DMS153 treated with DMSO at 0.1 percent for 48 hours (cell line): ENCODE measurements around the gene PCK2.

Experiments used
- DNase-seq: peaks from one replicate; lab custom pipeline; 2025; ENCODE audit not compliant: unreplicated experiment; lab: John Stamatoyannopoulos, UW

PCK2 gene

DNA sequence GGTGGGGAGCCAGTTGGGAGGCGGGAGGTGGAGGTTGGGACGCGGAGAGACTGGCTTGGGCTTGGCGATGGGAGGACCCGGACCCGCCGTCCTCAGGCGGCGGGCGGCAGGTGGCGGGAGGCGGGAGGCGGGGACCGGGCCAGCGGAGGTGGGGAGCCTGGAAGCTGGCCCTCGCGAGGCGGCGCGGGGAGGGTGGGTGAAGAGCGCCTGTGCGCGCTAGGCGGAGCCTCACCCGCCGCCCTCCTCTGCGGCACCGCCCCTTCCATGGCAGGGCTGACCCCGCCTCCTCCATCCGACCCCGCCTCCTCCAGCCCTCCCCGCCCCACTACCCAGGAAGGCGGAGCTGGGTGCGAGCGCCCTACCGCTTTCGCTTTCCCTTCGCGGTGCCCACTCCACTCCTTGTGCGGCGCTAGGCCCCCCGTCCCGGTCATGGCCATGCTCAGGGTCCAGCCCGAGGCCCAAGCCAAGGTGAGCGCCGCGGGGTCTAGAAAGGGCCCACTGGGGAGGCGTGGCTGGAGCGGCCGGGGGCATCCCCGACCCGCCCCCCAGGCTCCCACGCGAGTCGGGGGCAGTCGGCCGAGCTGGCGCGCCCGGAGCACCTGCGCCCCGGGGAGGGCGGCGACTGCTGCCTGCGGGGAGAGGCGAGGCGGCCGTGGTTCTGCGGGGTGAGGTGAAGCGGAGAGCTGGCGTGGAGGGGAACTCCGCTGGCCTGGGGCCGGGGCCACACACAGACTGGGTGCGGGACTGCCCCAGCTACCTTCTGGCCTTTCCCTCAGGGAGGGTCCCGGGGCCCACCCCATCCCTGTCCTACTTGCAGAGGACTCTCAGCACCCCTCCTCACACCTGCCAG lies 41.9 kb downstream of the PCK2 start, which contains the start of gene PSME1:
TSS of gene PSME1 (plus strand) at position 361 of the 850 bp plus-strand sequence. CDS start at position 430, 69 bp downstream.
- DNase-seq, result peak; percentile 92

GRCh38 chr14:24136684-24137528 lies 42.8 kb downstream of the PCK2 start:
- DNase-seq, result no peak

DNA sequence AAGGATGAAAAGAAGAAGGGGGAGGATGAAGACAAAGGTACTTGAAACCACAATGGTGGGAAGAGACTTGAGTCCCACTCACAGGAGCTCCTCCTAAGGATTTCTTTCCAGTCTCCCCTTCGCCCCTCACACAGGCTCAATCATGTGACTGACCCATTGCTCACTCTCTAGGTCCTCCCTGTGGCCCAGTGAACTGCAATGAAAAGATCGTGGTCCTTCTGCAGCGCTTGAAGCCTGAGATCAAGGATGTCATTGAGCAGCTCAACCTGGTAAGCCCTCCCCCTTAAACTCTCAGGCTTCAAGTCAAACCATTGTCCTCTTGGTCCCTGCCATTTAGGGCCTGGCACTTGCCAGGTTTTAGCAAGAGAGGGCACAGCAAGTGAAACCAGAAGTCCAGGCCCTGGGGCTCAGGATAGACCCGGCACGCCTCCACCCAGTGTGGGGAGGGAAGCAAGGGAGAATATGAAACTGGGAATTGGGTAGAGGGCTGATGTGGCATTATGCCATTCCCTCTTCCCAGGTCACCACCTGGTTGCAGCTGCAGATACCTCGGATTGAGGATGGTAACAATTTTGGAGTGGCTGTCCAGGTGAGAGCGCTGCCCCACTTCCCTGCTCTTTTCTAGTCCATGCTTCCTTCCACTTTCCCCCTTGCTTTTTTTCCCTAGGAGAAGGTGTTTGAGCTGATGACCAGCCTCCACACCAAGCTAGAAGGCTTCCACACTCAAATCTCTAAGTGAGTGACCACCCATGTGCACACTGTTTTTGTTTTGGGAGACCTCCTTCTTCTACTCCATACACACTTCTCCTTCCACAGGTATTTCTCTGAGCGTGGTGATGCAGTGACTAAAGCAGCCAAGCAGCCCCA lies 43.7 kb downstream of the PCK2 start:
- no peak for DNase-seq

DNA sequence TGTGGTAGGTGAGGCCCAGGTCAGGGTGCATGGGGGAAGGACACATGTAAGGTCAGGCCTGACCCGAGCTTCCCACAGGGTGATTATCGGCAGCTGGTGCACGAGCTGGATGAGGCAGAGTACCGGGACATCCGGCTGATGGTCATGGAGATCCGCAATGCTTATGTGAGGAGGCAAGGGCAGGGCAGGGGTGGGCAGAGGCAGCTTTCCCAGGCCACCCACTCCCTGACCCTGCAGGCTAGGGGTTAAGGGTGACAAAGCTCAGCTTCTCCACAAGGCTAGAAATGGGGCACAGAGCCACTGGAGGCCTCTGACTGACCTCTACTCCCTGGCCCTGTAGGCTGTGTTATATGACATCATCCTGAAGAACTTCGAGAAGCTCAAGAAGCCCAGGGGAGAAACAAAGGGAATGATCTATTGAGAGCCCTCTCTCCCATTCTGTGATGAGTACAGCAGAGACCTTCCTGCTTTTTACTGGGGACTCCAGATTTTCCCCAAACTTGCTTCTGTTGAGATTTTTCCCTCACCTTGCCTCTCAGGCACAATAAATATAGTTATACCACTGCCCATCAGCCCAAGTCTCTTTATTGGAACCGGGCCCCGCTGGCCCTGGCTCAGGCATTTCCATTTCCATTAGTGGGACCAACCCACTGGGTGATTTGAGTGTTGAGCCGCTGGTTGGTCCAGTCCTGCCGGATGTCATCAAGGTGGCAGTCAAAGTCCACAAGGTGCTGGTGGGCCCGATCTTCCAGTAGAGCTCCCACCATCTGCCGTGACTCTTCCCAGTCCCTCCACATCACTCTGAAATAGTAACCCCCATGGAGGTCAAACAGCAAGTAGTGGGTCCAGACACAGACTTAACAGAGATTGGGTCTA lies 44.5 kb downstream of the PCK2 start:
- DNase-seq, result no peak

- DNase-seq, result no peak
These were observed 45.3 kb downstream of the PCK2 start for GRCh38 chr14:24139272-24139934.

- peak; percentile 98 for DNase-seq
These were observed 47.2 kb downstream of the PCK2 start, which contains the start of gene EMC9 for GRCh38 chr14:24141097-24141880. TSS of gene EMC9 (minus strand) at chr14:24141591. CDS start at chr14:24141304, 287 bp downstream.

- DNase-seq, result no peak
These were observed 49.4 kb downstream of the PCK2 start for GRCh38 chr14:24143511-24143910.

DNA sequence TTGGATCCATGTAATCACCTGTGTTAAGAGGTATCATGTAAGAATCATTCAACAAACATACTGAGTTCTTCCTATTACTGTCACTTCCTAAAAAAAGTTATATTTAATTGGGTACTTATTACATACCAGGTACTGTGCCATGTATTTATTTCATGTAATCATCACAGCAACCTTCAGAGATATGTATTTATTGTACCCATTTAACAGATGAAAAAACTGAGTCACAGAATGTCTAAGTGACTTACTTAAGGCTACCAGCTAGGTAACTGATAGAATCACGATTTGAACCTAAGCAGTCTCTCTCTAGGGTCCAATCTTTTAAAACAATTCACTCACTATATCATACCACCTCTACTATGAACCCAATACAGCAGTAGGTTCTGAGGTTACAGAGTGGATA lies 50.3 kb downstream of the PCK2 start:
- DNase-seq, result no peak

- no peak for DNase-seq
These were observed 51.1 kb downstream of the PCK2 start for GRCh38 chr14:24145219-24145618.

DNA sequence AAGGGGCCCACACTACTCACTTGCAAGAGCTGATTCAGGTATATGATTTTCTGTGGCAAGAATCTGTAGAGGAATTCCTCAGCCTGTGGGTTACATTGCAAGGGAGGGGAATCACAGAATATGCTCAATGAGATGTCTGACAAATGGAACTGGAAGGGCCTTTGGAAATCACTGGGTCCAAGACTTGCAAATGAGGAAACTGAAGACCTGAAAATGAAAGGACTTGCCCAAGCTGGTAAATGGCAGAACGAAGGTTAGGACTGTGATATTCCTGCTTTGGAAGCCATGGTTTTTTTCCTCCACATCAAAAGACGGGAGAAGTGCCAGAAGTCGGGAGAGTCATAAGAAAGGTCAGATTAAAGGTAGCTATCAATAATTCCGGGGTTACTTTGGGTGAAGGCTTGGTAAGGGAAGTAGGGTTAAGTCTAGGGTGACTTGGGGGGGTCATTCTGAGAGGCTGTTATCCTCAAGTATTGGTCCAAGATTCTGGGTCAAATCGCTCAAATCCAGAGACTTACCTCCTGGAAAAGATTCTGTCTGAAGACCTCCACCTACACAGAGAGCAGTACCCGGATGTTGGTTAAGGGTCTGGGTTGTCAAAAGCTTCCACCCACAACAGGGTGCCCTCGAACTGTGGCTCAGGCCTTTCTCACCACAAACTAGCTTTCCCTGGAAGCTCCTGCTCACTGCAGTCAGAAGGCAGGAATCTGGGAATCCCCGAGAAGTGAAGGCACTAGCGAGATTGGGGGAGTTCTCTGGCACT lies 51.8 kb downstream of the PCK2 start:
- no peak for DNase-seq

DNA sequence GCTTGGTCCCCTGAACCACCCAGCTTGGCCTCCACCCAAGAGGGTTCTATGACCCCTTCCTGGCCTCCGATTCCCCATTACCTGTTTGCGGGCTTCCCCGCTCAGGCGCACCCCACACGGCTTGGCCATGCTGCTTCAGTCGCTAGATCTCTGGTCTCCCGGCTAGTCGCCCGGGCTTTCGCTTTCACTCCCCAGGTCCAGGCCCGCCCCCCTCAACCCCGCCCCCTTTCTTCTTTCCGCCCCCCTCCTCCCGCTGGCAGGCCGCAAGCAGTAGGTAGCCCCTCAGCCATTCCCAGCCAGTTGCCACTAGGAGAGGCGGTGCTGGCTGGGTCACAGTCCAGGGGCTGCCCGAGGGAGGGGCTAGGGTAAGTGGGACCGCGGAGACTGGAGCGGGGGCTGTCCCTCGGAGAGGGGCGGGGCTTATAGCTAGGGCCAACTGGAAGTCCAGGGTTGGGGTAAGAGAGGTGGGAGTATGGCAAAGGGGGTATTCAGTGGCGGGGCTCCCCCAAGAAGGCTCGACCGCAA lies 52.4 kb downstream of the PCK2 start, which contains the start of gene PSME2:
TSS of gene PSME2 (minus strand) at position 158 of the 525 bp plus-strand sequence. CDS start at position 129, 29 bp downstream.
- peak; percentile 76 for DNase-seq

DNA sequence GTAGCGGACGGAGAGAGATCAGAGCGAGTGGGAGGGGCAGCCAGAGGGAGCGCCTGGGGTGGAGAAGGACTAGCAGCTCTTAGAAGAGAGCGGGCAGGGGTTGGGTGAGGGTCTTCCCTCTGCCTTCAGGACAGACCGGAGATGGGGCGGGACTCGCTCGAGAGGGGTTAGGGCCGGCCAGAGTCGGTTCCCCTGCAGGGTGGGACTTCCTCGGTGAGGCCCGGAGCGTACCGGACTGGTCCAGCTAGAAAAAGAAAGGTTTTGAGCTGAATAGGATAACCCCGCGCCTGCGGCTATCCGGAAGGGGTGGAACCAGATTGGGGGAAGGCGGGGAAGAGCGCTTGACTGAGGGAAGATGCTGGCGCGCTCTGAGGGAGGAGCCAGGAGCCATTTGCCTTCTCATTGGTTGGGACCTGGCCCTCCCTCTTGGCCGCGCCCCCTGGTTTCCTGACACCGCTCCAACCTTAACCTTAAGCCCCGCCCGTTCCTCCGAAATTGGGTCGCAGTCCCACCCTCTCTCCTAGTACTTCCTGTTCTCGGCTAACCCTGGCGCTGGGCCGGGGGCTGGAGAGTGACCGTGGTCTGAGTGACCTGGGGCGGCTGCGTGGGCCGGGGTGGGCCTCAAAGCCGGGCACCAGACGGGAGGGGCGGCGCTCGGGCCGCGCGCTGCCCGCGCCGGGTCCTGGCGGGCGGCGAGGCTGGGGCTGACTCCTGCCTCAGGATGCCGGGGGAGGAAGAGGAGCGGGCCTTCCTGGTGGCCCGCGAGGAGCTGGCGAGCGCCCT lies 53.1 kb downstream of the PCK2 start, which contains the start of gene RNF31:
TSS of gene RNF31 (plus strand) at position 521 of the 783 bp plus-strand sequence. CDS start at position 722, 201 bp downstream.
- peak; percentile 96 for DNase-seq

DNA sequence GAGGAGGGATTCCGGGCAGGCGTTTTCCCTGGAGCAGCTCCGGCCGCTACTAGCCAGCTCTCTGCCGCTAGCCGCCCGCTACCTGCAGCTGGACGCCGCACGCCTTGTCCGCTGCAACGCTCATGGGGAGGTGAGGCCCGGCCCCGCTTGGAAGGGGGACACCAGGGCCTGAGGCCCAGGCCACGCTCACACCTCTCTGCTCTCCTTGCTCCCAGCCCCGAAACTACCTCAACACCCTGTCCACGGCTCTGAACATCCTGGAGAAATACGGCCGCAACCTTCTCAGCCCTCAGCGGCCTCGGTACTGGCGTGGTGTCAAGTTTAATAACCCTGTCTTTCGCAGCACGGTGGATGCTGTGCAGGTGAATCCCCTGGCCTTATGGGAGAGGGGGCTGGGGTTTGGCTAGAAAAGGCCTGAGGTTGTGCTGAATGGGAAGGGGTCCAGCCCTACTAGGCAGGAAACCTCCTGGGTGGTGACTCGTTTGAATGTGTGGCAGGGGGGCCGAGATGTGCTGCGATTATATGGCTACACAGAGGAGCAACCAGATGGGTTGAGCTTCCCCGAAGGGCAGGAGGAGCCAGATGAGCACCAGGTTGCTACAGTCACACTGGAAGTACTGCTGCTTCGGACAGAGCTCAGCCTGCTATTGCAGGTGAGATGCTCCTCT lies 53.8 kb downstream of the PCK2 start:
- no peak for DNase-seq

- DNase-seq, result no peak
These were observed 55.3 kb downstream of the PCK2 start for GRCh38 chr14:24149302-24149969.

DNA sequence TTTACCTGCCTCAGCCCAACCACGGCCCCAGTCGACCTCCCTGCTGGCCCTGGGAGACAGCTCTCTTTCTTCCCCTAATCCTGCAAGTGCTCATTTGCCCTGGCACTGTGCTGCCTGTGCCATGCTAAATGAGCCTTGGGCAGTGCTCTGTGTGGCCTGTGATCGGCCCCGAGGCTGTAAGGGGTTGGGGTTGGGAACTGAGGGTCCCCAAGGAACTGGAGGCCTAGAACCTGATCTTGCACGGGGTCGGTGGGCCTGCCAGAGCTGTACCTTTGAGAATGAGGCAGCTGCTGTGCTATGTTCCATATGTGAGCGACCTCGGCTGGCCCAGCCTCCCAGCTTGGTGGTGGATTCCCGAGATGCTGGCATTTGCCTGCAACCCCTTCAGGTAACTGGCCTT lies 56.0 kb downstream of the PCK2 start:
- DNase-seq, result no peak
